ENCODE results near the gene PRDM11.
"Not testable (repeated sequence)": the region's sequence is repeated elsewhere in the genome, so short reads cannot be mapped to it uniquely, and the experiment has no call there.

PRDM11 gene

GRCh38 chr11:45146072-45147016, at the start of gene PRDM11:
Gene PRDM11 (plus strand): TSS chr11:45146639. CDS start chr11:45181767, 35,128 bp downstream.
- DNase-seq = peak; percentile 24

GRCh38 chr11:45097721-45098493, 48.5 kb upstream of the PRDM11 start:
- no peak for DNase-seq

- no peak for DNase-seq
Observed at GRCh38 chr11:45098929-45099328, 47.5 kb upstream of the PRDM11 start.

- no peak for DNase-seq
Observed at GRCh38 chr11:45100339-45100738, 46.1 kb upstream of the PRDM11 start.

- DNase-seq = no peak
Observed at GRCh38 chr11:45102361-45102809, 44.1 kb upstream of the PRDM11 start.

- peak; percentile 85 for DNase-seq
Observed at GRCh38 chr11:45102810-45103621, 43.4 kb upstream of the PRDM11 start.

- no peak for DNase-seq
Observed at GRCh38 chr11:45104006-45104789, 42.2 kb upstream of the PRDM11 start.

GRCh38 chr11:45104790-45105084, 41.7 kb upstream of the PRDM11 start:
- DNase-seq = no peak

GRCh38 chr11:45105233-45105983, 41.0 kb upstream of the PRDM11 start:
- DNase-seq = peak; percentile 60

- no peak for DNase-seq
Observed at GRCh38 chr11:45105984-45106375, 40.5 kb upstream of the PRDM11 start.

- no peak for DNase-seq
Observed at GRCh38 chr11:45106440-45106839, 40.0 kb upstream of the PRDM11 start.

- no peak for DNase-seq
Observed at GRCh38 chr11:45107029-45107428, 39.4 kb upstream of the PRDM11 start.

GRCh38 chr11:45108070-45109064, 38.1 kb upstream of the PRDM11 start:
- no peak for DNase-seq

- DNase-seq = no peak
Observed at GRCh38 chr11:45109400-45109799, 37.0 kb upstream of the PRDM11 start.

GRCh38 chr11:45110562-45110961, 35.9 kb upstream of the PRDM11 start:
- DNase-seq = peak; percentile 69

GRCh38 chr11:45113807-45114206, 32.6 kb upstream of the PRDM11 start:
- no peak for DNase-seq

- DNase-seq = not testable (repeated sequence)
Observed at GRCh38 chr11:45127836-45128235, 18.6 kb upstream of the PRDM11 start.

- no peak for DNase-seq
Observed at GRCh38 chr11:45133878-45134277, 12.6 kb upstream of the PRDM11 start.

- DNase-seq = peak; percentile 12
Observed at GRCh38 chr11:45141171-45141570, 5.3 kb upstream of the PRDM11 start.

- DNase-seq = no peak
Observed at GRCh38 chr11:45141631-45142030, 4.8 kb upstream of the PRDM11 start.

Data from activated CD4-positive, alpha-beta T cell treated with anti-CD3 and anti-CD28 coated beads, Interleukin-2, amount 50 U/mL, for 16 hours (primary cell).